Fibroblast of the aortic adventitia (primary cell): ENCODE measurements around the gene COQ10B. TPM values are rescaled to one million over a fixed set of nuclear protein-coding genes. Genes with fewer than 3 reads are reported as not detected.
A peak's percentile ranks its signal among the peaks of the same experiment; 100 is the strongest.
"Not testable (repeated sequence)": the region's sequence is repeated elsewhere in the genome, so short reads cannot be mapped to it uniquely, and the experiment has no call there.

ENCODE experiments used
- DNase-seq: peaks from one replicate; pipeline ENCODE4 v3.0.0-alpha.2; 2010; ENCODE audit warnings: low read depth
- H3K4me3 ChIP-seq: 2 replicates; pipeline ENCODE4 v1.5.1; 2011; ENCODE audit warnings: low read depth, mild to moderate bottlenecking, control low read depth, low read length, moderate library complexity
- CTCF ChIP-seq: IDR thresholded peaks from 2 replicates; pipeline ENCODE4 v1.5.1; 2011; ENCODE audit warnings: mild to moderate bottlenecking, low read length, control low read depth, inconsistent platforms; ENCODE audit not compliant: insufficient read depth
- total RNA-seq: library from RNA; depleted of rRNA; stranded (reverse); fragments of >200 nt; gene quantifications from 2 replicates; pipeline ENCODE4 v1.2.3, GENCODE V29; 2012; ENCODE audit warnings: low replicate concordance

COQ10B gene
- total RNA-seq, 1 donor = 56.6 TPM

- DNase-seq = no peak
- TF ChIP-seq CTCF = no peak
- no peak overlapping the region for H3K4me3 ChIP-seq
Observed at GRCh38 chr2:197425550-197425949, 27.8 kb upstream of the COQ10B start.

GRCh38 chr2:197426723-197427603 lies 26.4 kb upstream of the COQ10B start:
- no peak overlapping the region for H3K4me3 ChIP-seq
- no peak for DNase-seq
- TF ChIP-seq CTCF = no peak

GRCh38 chr2:197427986-197428385 lies 25.4 kb upstream of the COQ10B start:
- H3K4me3 ChIP-seq = no peak overlapping the region
- TF ChIP-seq CTCF = no peak
- no peak for DNase-seq

GRCh38 chr2:197431858-197432257 lies 21.5 kb upstream of the COQ10B start:
- TF ChIP-seq CTCF = no peak
- H3K4me3 ChIP-seq = no peak overlapping the region

GRCh38 chr2:197432527-197432926 lies 20.8 kb upstream of the COQ10B start:
- H3K4me3 ChIP-seq = peak overlapping the region; percentile 40
- not testable (repeated sequence) for DNase-seq

More at GRCh38 chr2:197431858-197432257, 21.5 kb upstream of the COQ10B start:
- no peak for DNase-seq

- DNase-seq = peak; percentile 32
- no peak for TF ChIP-seq CTCF
- H3K4me3 ChIP-seq = peak overlapping the region; percentile 89
Observed at GRCh38 chr2:197433780-197434438, 19.4 kb upstream of the COQ10B start.
